ENCODE measurements around the gene MZB1.
"Not testable (repeated sequence)": the region's sequence is repeated elsewhere in the genome, so short reads cannot be mapped to it uniquely, and the experiment has no call there.

The MZB1 gene

DNA sequence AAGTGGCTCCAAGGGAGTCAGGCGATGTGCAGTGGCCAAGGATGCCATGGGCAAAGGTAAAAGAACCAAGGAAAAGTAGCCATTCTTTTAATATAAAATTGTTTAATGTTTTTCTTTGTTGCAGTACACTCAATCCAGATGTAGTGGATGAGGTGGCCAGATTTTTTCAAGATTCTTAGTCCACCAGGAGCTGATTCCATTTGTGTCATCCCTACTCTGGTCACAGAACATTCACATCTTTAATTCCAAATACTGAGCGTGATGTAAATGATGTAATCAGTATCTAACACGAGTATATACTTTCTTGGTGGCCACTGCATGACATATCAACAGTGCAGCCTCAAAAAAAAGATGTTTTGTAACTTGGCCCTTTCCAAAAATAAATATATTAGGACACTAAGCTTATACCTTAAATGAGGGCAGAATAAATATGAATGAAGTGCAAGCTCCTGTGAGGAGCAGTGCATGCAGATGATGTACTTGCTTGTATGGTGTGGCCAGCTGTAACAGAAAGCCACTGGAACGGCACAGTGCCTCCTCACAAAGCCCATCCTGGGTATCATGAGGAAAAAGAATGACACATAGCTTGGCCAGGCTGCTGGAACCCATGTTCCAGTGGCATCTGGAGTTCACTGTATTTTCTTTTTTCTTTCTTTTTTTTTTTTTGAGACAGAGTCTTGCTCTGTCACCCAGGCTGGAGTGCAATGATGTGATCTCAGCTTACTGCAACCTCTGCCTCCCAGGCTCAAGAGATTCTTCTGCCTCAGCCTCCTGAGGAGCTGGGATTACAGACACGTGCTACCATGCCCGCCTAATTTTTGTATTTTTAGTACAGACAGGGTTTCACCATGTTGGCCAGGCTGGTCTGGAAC lies 20.6 kb upstream of the MZB1 start:
- no peak for DNase-seq

DNA sequence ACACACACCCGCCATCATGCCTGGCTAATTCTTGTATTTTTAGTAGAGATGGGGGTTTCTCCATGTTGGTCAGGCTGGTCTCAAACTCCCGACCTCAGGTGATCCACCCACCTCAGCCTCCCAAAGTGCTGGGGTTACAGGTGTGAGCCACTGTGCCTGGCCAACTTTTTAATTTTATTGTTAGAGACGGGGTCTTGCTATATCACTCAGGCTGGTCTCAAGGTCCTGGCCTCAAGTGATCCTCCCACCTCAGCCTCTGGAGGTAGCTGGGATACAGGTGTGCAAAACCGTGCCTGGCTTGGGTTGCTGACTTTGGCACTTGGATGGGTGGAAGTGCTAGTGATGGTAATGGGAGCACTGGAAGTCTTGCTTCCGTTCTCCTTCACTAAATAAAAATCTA lies 19.4 kb upstream of the MZB1 start:
- not testable (repeated sequence) for DNase-seq

DNA sequence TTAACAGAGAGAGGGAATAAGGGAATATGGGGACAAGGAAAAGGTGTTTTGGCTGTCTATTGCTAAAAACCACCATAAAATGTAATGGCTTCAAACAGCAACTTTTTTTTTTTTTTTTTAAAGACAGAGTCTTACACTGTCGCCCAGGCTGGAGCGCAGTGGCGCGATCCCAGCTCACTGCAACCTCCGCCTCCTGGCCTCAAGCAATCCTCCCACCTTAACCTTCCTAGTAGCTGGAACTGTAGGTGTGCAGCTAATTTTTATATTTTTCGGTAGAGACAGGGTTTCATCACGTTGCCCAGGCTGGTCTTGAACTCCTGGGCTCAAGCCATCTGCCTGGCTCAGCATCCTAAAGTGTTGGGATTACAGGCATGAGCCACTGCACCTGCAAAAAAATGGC lies 18.5 kb upstream of the MZB1 start:
- DNase-seq, result no peak

DNA sequence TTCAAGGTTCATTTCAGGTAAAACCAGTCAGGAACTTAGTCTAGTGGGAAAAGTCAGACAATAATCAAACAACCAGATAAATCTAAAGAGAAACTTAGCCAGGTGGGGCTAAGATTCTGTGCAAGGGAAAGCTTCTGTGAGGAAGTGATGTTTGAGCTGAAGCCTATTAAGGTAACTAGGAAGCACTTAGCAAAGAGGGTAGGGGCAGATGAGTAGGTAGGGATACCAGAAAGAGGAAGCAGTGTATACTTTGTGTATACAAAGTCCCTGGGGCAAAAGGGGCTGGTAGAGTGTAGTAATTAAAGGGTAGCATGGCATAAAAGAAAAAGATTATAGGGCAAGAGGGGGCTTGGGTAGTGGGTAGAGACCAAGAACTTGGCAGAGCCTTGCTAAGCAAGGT lies 17.8 kb upstream of the MZB1 start:
- no peak for DNase-seq

DNA sequence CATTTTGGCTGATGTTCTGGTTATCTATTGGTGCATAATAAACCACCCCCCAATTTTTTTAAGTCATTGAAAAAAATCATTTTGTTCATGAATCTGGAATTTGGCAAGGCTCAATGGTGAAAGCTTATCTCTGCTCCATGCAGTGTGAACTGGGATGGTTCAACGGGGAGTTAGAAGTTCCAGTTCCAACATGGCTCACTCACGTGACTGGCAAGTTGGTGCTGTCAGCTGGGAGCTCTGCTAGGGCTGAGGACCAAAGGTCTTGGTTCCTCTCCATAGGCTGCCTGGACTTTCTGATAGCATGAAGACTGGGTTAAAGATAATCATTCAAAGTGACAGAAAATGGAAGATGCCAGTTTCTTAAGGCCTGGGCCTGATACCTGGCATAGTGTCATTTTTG lies 17.2 kb upstream of the MZB1 start:
- no peak for DNase-seq

DNA sequence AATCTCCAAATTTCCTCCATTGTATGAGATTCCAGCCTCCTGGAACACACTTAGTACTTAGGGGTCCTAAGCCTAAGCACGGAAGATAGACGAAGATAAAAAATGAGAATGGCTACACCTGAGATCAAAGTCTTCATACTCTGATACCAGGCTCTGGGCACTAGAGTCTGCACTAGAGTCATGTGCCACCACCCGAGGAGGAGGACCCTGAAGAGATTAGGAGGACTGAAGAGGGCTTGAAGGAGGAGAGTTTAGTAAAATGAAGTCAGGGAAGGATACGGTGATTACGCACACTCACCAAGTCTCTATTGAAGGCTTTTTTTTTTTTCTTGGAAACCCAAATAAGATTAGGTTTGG lies 14.7 kb upstream of the MZB1 start:
- DNase-seq, result no peak

DNA sequence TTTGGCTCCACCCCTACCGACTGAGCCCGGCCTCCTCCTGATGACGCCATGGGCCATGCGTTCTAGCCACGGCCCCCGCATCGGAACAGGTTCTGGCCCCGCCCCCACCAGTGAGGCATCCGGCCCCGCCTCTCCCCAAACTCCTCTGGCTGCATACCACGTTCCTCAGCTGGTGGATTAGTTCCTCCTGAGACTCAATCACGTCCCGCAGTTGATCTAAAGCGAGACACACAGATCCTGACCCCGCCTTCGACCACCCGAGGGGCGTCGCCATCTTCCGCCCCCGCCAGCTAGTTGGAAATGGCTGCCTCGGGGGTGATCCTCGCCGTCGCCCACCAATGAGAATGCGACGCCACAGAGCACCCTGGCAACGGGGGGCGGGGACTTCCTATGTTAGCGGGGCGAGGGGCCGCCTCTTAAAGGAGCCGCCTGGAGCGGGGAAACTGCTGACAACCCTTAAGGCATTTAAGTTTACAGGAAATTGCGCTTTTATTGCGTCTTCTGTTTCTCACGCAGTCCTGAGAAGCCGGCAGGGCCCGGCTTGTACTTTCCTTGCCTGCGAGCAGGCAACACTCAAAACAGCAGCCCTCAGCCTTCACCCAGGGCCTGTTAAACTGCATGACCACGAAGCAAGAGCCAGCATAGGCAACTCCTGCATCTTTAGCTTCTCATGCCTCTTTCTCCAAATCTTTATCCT lies 14.2 kb upstream of the MZB1 start, which contains the start of gene SPATA24:
TSS of gene SPATA24 (minus strand) at position 303 of the 697 bp plus-strand sequence. CDS start at position 274, 29 bp downstream.
- peak; percentile 84 for DNase-seq

DNA sequence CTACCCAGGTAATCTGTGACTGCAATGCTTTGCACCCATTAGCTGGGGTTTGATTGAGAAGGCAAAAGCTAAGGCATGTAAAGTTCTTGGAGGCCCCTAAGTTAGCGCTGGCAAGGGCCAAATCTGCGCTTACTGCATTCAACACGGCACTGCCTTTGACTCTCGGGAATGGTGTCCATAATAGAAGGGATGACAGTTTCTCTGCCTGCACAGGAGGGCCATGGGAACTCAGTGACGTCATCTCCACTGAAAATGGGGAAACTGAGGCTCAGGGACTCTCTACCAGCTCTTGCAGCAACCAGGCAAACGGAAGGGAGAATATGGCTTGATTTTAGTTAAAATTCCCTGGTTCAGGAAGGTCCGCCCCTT lies 13.7 kb upstream of the MZB1 start:
- DNase-seq, result no peak

DNA sequence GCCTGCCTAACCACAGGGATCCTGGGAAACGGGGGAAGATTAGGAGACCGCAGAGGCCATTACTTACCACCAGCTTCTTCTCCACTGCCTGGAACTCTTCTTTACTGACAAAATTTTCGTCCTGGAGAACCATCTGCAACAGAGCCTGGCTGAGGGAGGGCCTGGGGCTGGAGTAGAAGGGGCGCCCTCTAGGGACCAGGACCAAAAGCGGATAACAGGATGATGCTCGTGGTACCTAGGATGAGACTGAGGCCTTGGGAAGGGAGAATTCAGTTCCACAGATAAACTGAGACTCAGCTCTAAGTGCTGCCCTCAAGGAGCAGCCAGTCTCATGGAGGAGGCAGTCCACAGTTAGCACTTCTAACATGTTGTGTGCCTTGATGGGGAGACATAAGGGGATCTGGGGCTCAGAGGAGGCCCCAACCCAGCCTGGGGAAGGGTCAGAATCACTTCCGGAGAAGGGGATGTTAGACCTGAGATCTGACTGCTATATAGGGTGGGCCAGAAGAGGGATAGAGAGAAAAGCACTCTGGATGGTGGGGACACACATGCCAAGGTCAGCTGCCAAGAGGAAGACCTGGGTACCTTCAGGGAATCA lies 12.9 kb upstream of the MZB1 start:
- no peak for DNase-seq

DNA sequence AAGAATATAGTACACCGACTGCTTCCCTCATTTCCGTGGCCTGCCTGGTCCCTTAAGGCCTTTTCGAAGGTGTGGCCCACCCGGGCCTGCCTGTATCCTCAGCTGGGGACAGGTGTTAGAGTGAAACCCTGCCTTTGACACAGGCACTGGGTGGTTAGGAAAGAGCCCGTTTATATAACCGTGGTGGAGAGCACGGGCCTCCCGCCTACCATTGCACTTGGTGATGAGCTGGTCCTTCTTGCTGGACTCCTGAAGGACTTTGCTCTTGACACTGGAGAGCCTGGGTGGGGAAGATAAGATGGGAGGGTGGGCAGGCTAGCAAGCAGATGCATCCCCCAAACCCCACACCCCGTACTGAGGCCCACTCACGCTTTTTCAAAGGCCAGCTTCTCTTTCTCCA lies 11.8 kb upstream of the MZB1 start:
- DNase-seq, result no peak

DNA sequence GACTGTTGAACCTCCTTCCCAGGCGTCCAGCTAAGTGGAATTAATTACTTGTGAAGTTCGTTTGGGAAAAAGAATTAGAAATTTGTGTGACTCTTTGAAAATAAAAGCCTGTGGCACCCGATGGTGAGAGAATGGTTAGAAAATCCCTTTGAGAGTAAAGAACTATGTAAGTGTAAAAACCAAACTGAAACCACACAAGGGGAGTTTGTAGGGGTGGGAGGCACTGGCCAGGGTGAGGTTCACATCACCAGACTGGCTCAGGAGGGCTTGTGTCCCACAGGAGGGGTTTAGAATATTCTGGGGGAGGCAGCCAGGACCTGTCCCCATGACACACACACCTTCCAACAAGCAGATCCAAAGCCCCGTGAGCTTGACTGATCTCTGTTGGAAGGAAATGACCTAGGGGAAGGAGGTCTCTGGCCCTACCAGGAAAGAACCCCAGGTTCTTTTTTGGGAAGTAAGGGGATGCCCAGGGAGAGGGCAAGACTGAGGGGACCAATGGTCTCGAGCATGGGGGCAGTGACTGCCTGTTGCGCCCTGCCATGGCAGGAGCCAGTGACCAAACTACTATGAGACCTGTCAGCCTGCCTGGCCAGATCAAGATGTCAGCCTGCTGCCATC lies 9.9 kb upstream of the MZB1 start:
- no peak for DNase-seq

DNA sequence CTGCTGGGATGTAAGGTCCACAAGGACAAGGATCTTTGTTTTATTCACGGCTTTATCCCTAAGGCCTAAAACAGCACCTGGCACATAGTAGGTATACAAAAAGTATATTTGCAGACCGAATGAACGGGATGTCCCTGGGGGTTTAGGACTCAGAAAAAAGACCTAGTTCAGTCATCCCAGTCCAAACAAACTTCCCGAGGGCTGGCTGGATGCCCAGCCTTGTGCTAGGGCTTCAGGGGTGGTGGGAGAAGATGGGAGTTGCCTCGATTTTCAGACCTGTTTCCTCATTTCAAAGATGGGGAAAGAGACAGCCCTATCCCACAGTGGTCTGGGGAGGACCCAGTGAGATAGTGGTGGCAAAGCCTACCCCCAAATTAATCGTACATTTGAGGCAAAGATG lies 8.2 kb upstream of the MZB1 start:
- DNase-seq, result no peak

DNA sequence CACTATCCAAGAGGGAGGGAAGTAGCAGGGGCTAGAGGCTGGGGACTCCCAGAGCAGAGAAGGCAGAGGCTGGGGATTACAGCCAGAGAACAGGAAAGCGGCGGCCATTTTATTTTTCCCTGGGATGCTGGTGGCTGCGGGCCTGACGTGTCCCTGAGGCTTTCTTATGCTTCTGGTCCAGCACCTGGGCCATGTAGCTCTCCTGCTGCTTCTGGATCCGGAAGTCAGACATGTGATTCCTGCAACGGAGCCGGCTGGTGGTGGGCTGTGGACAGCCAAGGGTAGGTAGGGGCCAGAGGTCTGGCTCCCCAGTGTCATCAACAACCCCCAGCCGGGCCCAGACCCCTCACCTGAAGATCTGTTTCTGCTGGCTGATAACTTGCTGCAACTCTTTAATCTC lies 7.0 kb upstream of the MZB1 start:
- DNase-seq, result no peak

DNA sequence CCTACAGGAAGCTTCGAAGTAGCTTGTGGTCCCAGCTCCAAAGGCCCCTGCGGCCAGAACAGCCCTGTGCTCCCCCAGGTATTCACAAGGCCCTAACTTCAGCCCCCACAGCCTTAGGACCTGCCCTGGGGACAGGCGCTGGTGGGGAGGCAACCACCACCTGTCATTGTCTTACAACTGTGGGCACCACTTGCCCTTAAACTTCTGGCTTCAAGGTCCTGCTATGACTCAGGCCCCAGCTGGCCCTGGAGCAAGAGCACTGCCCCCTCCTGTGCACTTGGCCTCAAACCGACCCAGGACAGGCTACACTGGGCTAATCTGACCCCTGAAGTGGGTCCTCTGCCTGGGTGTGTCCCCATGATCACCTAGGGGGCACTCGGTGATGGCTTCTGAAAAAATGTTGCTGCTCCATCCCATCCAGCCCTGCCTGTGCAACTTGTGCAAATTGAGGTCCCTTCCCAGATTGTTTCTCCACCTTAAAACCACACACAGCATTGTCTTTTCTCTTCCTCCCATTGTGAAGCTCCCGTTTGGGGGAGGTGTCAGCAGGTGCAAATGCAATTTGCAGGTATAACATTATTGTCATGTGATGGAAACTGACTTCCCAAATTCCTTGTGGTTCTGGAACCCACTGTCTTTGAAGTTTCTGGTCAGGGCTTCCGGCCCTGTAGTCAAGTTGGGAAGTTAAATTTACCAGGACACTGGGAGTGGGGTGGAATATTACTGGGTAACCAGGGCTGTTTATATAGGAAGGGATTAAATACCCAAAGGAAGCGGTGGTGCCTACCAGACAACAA lies 6.3 kb upstream of the MZB1 start:
- no peak for DNase-seq

DNA sequence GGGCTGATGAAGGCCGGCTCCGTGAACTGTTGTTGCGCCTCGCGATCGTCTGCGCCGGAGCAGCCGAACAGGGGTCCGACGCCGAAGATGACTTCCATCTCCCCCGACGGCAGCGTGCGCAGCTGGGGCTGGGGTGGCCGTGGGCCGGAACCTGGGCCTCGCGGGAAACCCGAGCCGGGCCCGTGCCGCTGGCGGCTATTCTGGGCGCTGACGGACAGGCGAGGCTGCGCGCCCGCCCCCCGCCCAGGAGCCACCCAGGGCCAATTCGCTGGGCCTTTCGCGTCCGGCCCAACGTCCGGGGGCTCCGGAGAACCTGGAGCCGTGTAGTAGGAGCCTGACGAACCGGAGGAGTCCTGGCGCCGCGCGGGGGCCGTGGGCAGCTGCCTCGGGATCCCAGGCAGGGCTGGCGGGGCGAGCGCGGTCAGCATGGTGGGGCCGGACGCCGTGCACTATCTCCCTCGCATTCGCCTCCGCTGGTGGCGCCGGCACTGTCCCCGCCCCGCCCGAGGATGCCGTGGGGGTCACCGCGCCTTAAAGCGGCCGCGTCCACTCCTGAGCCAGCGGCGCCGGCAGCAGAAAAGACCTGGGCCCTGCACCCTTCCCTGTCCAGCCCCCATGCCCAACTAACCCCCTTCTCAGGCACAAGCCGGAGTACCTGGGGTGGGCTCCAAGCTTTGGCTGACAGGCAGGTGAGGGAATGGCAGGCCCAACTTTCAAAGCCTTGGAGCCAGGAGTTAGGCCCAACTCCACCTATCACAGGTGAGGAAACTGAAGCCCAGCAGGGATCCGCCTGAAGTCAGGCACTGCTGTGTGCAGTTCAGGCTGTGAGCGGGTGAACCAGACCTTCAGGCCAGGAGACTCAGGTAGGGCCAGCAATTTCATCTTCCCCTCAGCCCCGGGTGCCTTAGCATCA lies 5.2 kb upstream of the MZB1 start, which contains the start of gene PROB1:
TSS of gene PROB1 (minus strand) at position 451 of the 913 bp plus-strand sequence. CDS start at position 428, 23 bp downstream.
- DNase-seq, result no peak

DNA sequence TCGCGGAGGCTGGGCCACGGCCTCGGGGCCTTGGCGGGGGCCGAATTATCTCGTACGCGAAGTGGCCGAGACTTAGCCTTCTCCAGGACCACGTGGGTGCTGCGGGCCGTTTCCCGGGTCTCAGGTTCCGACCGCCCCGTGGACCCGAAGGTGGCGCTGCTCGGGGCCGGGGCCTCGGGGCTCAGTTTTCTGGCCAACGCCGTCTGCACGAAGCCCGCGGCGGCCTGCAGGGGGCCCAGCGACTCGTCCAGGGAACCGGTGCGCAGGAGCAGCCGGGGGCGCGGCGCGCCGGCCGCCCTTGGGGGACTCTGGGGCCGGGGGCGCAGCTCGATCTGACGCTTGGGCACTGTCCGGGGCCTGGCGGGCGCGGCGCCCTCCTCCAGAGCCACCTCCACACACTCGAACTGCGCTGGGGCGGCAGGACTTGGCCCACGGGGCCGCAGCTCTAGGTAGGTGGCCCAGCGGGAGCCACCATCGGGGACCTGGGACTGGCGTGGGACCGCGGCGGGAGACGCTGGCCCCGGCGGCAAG lies 4.5 kb upstream of the MZB1 start:
- DNase-seq, result no peak

DNA sequence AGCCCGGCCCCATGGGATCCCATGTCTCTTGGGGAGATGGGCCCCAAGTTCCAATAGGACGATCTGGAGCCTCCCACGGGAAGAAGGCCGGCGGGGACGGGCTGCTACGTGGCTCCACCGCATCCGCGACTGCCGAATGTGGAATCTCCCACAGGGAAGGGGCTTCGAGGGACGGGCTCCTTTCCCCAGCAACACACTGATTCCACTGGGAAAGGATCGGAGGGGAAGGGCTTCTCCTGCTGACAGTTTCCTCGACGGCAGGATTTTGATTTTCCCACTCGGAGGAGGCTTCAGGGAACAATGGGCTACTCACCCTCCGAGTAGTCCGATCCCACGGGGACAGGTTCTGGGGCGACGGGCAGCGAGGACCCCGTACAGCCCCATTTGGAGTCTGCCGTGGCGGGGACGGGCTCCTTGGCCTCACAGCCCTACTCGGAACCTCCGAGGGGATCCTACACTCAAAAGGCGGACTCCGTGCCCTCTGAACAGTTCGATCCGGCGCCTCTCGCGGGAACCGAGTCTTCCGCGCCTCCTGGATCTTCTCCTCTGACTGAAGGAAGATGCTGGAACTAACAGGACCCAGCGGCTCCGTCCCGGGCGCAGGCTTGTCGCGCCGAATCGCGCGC lies 3.9 kb upstream of the MZB1 start:
- no peak for DNase-seq

DNA sequence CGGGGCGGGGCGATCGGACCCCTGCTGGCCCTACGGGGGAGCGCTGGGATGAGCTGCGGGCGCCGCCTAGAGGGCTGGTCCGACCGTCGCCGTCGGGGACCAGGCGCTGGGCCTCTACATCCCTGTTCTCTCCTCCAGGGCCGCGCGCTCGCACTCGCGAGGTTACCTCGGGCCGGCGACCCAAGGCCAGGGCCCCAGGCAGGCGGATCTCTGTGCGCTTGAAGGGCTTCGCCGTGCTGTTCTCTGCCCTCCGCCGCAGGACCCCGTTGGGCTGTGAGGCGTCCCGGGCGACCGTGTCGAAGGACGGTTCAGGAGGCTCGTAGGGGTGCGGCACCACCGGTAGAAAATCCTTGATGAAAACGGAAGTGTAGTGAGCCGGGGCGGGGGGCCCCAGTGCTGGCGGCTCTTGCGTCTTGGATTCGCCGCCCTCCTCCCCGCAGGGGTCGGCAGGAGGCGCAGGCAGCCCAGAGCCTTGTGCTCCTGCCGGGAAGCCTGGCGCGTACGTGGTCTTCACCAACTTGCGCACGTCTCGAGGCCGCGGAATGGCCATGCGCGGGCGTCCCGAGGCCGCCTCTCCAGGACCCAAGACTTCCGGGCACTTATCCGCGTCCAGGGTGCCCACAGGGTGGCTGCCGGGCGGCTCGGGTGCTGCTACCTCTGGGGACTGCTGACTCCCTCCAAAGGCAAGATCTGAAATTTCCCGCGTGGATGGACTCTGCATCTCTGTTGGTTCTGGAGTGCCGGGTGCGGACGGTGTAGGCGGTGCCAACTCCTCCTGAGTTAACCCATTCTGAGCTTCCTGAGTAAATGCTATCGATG lies 3.2 kb upstream of the MZB1 start:
- no peak for DNase-seq

DNA sequence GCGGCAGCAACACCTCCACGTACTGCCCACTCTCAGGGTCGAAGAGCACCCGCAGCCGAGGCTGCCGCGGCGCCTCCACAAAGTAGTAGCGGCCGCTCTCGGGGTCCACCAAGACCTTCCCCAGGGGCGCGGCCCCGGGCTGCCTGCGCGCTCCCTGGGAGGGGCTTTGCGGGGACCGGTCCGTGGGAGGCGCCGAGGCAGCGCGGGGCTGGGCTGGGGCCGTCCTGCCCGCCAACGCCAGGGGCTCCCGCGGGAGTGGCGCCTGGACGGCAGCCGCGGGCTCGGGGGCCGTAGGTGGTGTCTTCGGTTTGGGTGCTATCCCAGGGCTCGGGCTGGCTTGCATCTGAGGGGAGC lies 2.6 kb upstream of the MZB1 start:
- DNase-seq, result no peak
